Bronchial epithelial cell (primary cell): ENCODE measurements around the gene LIPG. TPM values are rescaled to one million over a fixed set of nuclear protein-coding genes. Genes with fewer than 3 reads are reported as not detected.

Source experiments
- DNase-seq: peaks from one replicate; pipeline ENCODE4 v3.0.0-alpha.2; 2010; ENCODE audit warnings: low read depth
- FAIRE-seq: peaks from 2 replicates; lab custom pipeline; 2011; peaks lifted over from hg19 to GRCh38; lab: Jason Lieb, UNC
- H3K27me3 ChIP-seq: 2 replicates; pipeline ENCODE4 v1.5.1; 2011; ENCODE audit warnings: low read length; ENCODE audit not compliant: control insufficient read depth, insufficient read depth
- H3K36me3 ChIP-seq: 2 replicates; pipeline ENCODE4 v1.5.1; 2011; ENCODE audit warnings: low read length; ENCODE audit not compliant: control insufficient read depth, insufficient read depth
- H3K4me3 ChIP-seq: 2 replicates; pipeline ENCODE4 v1.5.1; 2011; ENCODE audit warnings: mild to moderate bottlenecking, low read depth, low read length, control low read depth
- CTCF ChIP-seq: IDR thresholded peaks from 2 replicates; pipeline ENCODE4 v1.5.1; 2011; ENCODE audit warnings: mild to moderate bottlenecking, moderate library complexity, low read length, control low read depth, inconsistent platforms; ENCODE audit not compliant: insufficient read depth, severe bottlenecking
- total RNA-seq: library from RNA; depleted of rRNA; stranded (reverse); fragments of >200 nt; gene quantifications from 2 replicates; pipeline ENCODE4 v1.2.1, GENCODE V29; 2014

The LIPG gene
- total RNA-seq, 1 donor from 2014 or later: 9.5 TPM

- Histone ChIP-seq H3K36me3 (no peaks in the 10 kb centered on the region), H3K4me3 (no peak overlapping the region), H3K27me3 (no peaks in the 10 kb centered on the region)
- TF ChIP-seq CTCF: no peak
- FAIRE-seq (no peak), DNase-seq (no peak)
Measured at GRCh38 chr18:49639643-49640391, 78.0 kb downstream of the LIPG start.

GRCh38 chr18:49640741-49641140 lies 78.9 kb downstream of the LIPG start:
- no peak for FAIRE-seq
- Histone ChIP-seq H3K4me3 (no peak overlapping the region), H3K36me3 (no peaks in the 10 kb centered on the region), H3K27me3 (no peaks in the 10 kb centered on the region)
- no peak for DNase-seq
- no peak for TF ChIP-seq CTCF

- DNase-seq (no peak), FAIRE-seq (no peak)
- no peak for TF ChIP-seq CTCF
- Histone ChIP-seq H3K4me3 (no peak overlapping the region), H3K36me3 (no peaks in the 10 kb centered on the region), H3K27me3 (no peaks in the 10 kb centered on the region)
Measured at GRCh38 chr18:49645196-49645595, 83.3 kb downstream of the LIPG start.

GRCh38 chr18:49645841-49646351 lies 84.0 kb downstream of the LIPG start:
- no peaks in the 10 kb centered on the region for H3K27me3 ChIP-seq
- FAIRE-seq (no peak), DNase-seq (no peak)
- TF ChIP-seq CTCF: no peak
- no peak overlapping the region for H3K4me3 ChIP-seq
- H3K36me3 ChIP-seq: no peaks in the 10 kb centered on the region

GRCh38 chr18:49646873-49647272 lies 85.0 kb downstream of the LIPG start:
- no peak overlapping the region for H3K4me3 ChIP-seq
- TF ChIP-seq CTCF: no peak
- FAIRE-seq (no peak), DNase-seq (no peak)
- H3K27me3 ChIP-seq: no peaks in the 10 kb centered on the region
- H3K36me3 ChIP-seq: no peaks in the 10 kb centered on the region
